HG03066 (cell line): Measurements from ENCODE around the gene DCAF12.
"Not testable (repeated sequence)": the region's sequence is repeated elsewhere in the genome, so short reads cannot be mapped to it uniquely, and the experiment has no call there.

ENCODE experiments used
- ATAC-seq: cut with Tn5 transposase; IDR thresholded peaks from one replicate; pipeline ENCODE4 v1.9.1; 2021; ENCODE audit warnings: low read depth; ENCODE audit not compliant: unreplicated experiment

Gene DCAF12

DNA sequence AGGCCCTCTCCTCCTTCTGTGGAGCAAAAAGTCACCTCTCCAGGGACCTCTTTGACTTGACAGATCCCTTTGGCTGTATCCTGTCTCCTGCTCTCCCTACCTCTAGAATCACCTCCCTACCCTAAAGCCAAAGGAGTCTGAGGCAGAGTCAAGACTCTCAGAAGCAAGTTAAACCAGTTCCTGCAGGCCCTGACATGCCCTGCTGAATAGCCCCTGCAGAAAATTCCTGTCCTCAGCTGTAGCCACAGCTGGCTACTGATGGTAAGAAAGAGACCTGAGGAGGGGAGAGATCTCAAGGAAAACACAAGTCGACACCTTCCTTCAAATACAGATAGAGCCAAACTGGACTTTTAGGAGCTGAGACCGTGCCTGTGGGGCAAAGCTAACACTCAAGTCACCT is 54.1 kb downstream of the DCAF12 start:
- ATAC-seq, result no peak

DNA sequence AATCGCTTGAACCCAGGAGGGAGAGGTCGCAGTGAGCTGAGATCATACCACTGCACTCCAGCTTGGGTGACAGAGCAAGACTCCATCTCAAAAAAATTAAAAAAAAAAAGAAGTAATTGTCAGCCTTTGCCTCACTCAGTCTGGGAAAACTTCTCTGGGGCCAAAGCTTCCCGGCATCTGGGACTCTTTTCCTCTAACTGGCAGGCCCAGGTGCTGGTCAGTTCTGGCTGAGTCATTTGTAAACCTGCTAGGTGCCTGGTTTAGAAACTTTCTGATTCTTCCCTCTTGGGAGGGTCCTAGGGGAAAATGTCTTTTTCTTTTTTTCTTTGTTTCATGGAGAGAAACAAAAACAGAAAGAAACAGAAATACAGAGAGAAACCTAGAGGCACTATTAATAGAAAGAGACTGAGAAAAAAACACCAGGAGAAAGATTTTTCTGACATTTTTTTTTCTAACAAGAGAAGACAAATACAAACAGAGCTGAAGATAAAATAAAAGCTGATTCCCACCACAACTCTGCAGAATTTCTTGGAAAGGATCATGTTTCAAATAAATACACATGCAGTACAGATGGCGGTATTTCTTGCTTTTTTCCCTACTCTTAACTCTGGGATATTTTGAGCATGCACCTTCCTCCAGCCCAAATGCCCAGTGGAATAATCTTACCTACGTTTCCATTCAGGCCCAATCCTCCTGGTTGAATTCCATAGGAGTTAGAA is 55.7 kb downstream of the DCAF12 start:
- no peak for ATAC-seq

DNA sequence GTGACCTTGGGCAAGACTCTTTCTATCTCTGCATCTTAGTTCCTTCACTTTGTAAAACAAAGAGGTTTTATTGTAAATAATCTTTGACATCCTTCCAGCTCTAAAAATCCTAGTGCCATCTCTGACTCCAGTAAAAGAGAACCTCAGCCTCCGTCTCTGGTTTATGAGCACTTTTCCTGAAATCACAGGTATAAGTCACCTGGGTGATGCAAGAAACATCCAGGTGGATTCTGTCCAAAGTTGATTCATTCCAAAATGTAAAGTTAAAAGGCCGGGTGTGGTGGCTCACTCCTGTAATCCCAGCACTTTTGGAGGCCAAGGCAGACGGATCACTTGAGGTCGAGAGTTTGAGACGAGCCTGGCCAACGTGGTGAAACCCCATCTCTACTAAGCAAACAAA is 56.7 kb downstream of the DCAF12 start:
- ATAC-seq, result no peak

DNA sequence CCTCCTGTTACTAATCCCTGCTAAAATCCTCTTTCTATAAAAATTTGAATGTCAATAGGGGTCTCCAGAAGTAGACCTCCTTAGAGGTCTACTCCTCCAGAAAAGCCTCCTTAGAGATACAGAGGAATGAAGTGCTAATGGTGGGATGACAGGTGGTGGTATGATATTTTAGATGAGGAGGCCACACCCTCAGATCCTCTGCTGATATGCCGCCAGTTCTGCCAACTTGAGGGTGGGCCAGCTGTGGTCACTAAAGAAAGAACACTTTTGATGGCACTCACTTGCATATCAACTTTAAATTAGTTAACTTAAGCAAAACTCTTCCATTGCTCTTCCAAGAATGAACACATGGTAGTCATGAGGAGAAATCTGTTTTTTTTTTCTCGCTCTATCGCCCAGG is 61.0 kb downstream of the DCAF12 start:
- ATAC-seq, result no peak

DNA sequence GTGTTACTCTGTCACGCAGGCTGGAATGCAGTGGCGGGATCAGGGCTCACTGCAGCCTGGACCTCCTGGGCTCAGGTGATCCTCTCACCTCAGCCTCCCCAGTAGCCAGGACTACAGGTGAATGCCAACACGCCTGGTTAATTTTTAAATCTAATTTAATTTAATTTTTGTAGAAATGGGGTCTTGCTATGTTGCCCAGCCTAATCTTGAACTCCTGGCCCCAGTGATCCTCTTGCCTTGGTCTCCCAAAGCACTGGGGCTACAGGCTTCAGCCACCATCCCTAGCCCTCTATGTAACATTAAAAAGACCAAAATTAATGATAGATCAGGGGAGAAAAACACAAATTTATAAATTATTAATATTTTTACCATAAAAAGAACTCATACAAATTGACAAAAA is 66.5 kb downstream of the DCAF12 start:
- no peak for ATAC-seq

DNA sequence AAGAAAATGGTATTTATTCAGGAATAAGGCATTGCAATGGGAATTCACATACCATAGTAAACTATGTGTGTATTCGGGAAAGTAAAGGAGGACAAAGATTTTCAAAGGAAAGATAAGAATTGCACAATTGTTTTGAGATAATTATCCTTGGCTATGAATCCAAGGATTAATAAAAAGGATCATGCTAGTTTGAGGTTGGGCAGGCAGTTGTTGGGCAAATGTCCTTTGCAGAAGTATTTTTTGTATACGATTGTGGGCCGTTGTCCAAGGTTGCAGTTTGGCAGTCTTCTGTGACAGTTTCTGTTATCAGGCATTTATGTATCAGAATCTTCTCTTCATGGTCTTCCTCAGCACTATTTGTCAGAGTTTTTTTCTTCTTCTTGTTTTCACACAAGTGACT is 67.2 kb downstream of the DCAF12 start:
- no peak for ATAC-seq

DNA sequence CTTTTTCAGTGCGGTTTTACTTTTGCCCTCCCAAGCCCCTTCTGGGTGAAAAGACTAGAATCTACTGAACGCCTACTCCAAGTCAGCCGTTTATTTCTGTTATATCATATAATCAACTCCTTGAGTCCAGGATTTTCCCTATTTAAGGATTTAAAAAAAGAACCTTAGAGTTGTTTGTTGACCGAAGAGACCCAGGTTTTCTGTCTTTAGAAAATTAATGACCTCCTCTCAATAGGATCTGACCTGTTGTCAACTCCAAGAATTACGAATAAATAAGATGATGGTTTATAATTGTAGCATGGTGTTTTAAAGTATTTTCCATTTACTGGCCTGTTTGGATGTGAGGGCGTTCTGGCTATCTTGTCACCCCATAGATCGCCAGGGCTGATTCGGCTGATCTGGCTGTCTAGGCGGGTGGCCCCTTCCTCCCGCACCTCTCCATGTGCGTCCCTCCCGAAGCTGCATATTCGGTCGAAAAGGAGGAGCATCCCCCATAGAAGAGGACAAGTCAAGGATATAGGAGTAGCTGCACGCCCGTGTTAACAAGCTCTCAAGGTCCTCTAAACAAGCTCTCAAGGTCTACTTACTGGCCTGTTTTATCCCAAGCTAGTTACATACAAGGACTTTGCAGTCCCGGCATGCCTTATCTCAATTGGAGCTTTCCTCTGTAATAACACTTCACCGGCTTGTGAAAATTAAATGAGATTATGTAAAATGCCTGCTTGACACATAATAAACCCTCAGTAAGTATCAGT is 76.7 kb downstream of the DCAF12 start:
- ATAC-seq, result no peak

DNA sequence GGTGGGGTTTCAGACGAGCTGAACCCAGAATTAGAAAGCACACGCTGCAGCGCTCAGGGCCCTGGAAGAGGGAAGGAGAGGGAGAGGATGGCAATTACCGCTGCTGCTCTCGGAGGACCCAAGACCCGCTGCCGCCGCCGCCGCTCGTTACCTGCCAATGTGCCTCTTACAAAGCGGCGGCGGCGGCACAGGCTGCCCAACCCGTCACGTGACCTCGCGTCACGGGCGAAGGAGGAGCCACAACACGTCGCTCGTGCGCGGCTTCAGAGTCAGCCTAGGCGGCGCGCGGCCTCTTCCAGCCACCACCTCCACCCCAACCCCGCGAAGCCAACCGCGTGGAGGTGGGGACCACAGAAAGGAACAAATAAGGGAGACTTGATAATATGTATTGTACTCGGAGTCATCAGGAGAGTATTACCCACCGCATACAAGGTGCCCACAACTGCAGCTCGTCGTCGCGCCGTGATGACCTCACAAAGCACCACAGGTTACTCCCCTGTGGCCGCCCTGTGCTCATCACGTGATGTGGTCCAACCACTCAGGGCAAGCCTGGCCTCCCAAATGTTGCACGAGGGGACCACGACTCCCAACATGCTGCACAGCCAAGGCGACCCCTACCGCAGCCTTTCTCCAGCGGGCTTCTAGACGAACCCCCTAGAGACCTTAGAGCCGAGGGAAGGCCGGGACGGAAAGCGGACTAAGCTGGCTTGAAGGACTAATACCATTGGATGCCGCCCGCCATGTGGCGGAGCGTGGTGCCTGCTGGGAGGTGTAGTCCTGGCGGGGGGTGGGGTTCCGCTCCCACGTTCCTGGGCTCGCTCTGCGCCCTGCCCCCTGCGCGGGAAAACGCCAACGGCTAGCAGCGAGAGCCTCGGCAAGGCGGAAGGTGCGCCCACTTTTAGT is 77.5 kb downstream of the DCAF12 start, which contains the start of gene UBAP2:
TSS of gene UBAP2 (minus strand) at position 161 of the 903 bp plus-strand sequence. CDS start 31,739 bp downstream, outside the sequence.
- peak; percentile 79 for ATAC-seq

DNA sequence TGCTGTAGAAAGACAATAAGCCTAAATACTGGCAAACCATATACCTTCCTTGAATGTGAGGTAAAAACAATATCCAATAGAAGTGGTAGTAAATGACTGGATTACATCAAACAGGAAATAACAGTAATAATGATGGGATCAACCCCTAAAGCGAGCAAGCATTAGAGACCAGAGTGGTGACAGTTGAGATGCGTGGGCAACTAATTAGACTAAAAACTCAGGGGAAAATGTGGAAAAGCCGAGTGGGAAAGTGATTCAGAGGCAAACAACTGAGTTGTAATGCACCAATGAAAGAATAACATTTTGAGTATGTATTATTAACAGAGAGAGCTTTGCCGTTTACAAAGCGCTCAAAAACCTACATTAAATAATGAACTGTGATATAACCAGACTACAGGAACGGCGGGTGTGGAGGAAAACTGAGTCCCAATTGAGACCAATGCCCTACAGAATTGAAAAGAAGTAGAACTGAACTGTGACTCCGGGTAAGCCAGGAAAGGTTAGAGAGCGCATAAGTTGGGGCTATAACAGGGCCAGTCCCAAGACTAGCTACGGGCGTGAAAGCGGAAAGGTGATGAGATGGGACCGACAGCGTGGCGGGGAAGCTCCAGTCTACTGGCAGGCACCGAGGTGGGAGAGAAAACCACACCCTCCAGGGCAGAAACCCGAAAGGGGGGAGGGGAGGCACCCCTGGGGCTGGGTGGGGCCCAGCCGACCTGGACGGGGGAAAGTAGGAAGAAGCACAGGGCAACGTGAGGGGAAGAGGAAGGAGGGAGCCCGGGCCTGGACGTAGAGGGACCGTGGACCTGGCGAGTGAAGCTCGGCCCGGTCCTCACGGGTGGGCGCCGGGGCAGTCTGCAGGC is 78.4 kb downstream of the DCAF12 start:
- ATAC-seq, result peak; percentile 14

DNA sequence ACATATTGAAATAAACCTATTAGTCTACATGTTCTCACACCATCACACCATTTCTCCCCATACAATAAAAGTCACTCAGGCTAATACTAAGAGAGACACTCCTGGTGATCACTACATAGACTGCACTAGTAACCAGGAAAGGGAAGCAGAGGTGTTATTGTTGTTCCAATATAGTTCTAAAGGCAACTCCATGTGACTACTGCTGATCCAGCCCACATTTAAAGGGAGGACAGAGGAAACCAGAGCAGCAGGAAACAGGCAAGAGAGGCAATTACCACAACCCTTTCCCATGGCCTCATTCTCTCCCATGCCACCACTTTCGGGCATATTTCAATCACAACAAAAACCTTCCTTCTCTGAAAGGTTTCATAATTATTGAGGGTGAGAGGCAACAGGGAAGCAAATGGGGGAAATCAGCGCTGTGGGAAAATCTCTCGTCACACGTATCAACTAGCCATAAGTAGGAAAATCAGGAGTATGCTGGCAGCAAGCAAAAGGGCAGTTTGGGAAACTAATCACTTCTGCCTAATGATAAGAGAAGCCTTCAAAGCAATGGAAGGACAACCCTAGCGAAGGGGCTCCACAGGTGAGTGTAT is 79.6 kb downstream of the DCAF12 start:
- no peak for ATAC-seq

DNA sequence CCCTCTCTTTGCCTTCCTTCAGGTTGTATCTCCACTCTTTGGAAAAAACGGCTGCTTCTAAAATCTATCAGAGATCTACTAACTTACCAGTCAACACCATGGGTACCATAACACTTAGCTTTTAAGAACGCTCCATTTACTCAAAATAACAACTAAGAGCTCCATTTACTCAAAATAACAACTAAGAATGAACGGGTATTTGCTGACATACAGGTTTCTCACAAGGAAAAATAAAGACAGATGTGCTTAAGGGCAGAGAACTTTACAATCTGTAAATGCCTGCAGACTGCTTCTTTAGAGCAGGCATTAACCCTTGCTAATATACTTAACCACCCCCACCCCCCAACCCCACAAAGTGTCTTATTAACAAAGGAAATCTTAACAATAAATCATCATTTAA is 80.6 kb downstream of the DCAF12 start:
- no peak for ATAC-seq

DNA sequence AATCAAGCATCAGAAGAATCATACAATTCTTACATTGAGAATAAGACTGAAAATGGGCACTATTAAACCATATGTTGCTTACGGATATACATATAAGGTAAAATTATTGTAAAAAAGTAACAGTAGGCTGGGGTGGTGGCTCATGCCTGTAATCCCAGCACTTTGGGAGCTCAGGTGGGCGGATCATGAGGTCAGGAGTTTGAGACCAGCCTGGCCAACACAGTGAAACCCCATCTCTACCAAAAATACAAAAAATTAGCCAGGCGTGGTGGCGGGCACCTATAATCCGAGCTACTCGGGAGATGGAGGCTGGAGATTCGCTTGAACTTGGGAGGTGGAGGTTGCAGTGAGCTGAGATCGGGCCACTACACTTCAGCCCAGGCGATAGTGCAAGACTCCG is 84.4 kb downstream of the DCAF12 start:
- ATAC-seq, result not testable (repeated sequence)

DNA sequence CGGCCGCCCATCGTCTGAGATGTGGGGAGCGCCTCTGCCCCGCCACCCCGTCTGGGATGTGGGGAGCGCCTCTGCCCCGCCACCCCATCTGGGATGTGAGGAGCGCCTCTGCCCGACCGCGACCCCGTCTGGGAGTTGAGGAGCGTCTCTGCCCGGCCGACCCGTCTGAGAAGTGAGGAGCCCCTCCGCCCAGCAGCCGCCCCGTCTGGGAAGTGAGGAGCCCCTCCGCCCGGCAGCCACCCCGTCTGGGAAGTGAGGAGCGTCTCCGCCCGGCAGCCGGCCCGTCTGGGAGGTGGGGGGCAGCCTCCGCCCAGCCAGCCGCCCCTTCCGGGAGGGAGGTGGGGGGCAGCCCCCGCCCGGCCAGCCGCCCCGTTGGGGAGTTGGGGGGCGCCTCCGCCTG is 87.6 kb downstream of the DCAF12 start:
- ATAC-seq, result not testable (repeated sequence)

DNA sequence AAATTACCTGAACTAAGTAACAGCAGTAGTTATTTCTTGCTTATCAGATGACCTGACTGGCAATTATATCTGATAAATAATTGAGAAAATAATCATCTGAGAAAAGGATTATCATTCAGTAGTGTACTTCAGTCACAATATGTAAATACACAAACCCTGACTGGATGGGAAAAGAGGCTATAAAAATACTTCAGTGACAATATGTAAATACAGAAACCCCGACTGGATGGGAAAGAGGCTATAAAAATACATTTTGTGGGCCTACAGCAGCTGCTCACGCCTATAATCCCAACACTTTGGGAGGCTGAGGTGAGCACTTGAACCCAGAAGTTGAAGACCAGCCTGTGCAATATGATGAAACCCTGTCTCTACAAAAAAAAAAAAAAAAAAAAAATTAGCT is 88.9 kb downstream of the DCAF12 start:
- ATAC-seq, result no peak

DNA sequence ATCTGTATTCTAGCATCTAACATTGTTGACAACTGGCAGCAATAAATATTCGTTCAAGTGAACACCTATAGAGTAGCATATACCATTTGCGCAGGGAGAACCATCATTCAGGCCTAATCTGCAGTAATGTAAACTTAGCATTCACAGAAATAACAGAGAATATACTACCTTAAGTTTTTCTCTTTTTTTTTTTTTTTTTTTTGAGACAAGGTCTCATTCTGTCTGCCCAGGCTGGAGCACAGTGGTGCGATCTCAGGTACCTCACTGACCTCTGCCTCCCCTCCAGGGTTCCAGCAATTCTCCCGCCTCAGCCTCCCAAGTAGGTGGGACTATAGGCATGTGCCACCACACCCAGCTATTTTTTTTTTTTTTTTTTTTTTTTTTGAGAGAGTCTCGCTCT is 89.9 kb downstream of the DCAF12 start:
- no peak for ATAC-seq
